HG03460 (cell line): Measurements from ENCODE around the gene NFATC3.

Source experiments
- ATAC-seq: cut with Tn5 transposase; IDR thresholded peaks from one replicate; pipeline ENCODE4 v1.9.1; 2021; ENCODE audit not compliant: unreplicated experiment

NFATC3 gene

GRCh38 chr16:68267612-68268405 lies 182.6 kb downstream of the NFATC3 start:
- no peak for ATAC-seq

GRCh38 chr16:68269793-68270192 lies 184.6 kb downstream of the NFATC3 start:
- no peak for ATAC-seq

GRCh38 chr16:68270353-68270752 lies 185.2 kb downstream of the NFATC3 start:
- no peak for ATAC-seq

- ATAC-seq: no peak
These were observed 187.5 kb downstream of the NFATC3 start for GRCh38 chr16:68272507-68273209.

- no peak for ATAC-seq
These were observed 188.3 kb downstream of the NFATC3 start for GRCh38 chr16:68273459-68273858.

GRCh38 chr16:68273896-68274295 lies 188.7 kb downstream of the NFATC3 start:
- no peak for ATAC-seq

GRCh38 chr16:68274441-68274840 lies 189.3 kb downstream of the NFATC3 start:
- no peak for ATAC-seq

- ATAC-seq: peak; percentile 83
These were observed 190.5 kb downstream of the NFATC3 start for GRCh38 chr16:68275611-68276191.

GRCh38 chr16:68276223-68276622 lies 191.1 kb downstream of the NFATC3 start:
- ATAC-seq: no peak
